ENCODE measurements around the gene CXCL13. TPM values are rescaled to one million over a fixed set of nuclear protein-coding genes. Genes with fewer than 3 reads are reported as not detected.

CXCL13 gene
- total RNA-seq, 1 donor from 2014 or later = not detected

GRCh38 chr4:77600521-77601451, 4.8 kb upstream of the CXCL13 start:
- no peaks in the 10 kb centered on the region for H3K36me3 Mint-ChIP-seq (ENCODE audit: unreplicated experiment)

GRCh38 chr4:77601614-77602187, 3.9 kb upstream of the CXCL13 start:
- peaks cover 1% of the 10 kb centered on the region for H3K9me3 Mint-ChIP-seq (ENCODE audit: unreplicated experiment)
- TF ChIP-seq CTCF (IDR thresholded peaks at IDR 0.05; ENCODE audit: partially characterized antibody, unreplicated experiment) = no peak
- H3K27ac Mint-ChIP-seq (ENCODE audit: unreplicated experiment) = no peak overlapping the region
- no peaks in the 10 kb centered on the region for H3K36me3 Mint-ChIP-seq (ENCODE audit: unreplicated experiment)
- DNase-seq = no peak
- H3K27me3 Mint-ChIP-seq (ENCODE audit: unreplicated experiment) = no peaks in the 10 kb centered on the region
- no peak overlapping the region for H3K4me3 Mint-ChIP-seq (ENCODE audit: unreplicated experiment)
- no peaks in the 10 kb centered on the region for H3K4me1 Mint-ChIP-seq (ENCODE audit: low read depth, unreplicated experiment)

More at GRCh38 chr4:77600521-77601451, 4.8 kb upstream of the CXCL13 start:
- no peak for DNase-seq
- Mint-ChIP-seq H3K4me1 (ENCODE audit: low read depth, unreplicated experiment) (no peaks in the 10 kb centered on the region), H3K9me3 (ENCODE audit: unreplicated experiment) (peaks cover 1% of the 10 kb centered on the region), H3K27ac (ENCODE audit: unreplicated experiment) (no peak overlapping the region), H3K27me3 (ENCODE audit: unreplicated experiment) (no peaks in the 10 kb centered on the region), H3K4me3 (ENCODE audit: unreplicated experiment) (no peak overlapping the region)
- TF ChIP-seq CTCF (IDR thresholded peaks at IDR 0.05; ENCODE audit: partially characterized antibody, unreplicated experiment) = peak; percentile 64

DNA sequence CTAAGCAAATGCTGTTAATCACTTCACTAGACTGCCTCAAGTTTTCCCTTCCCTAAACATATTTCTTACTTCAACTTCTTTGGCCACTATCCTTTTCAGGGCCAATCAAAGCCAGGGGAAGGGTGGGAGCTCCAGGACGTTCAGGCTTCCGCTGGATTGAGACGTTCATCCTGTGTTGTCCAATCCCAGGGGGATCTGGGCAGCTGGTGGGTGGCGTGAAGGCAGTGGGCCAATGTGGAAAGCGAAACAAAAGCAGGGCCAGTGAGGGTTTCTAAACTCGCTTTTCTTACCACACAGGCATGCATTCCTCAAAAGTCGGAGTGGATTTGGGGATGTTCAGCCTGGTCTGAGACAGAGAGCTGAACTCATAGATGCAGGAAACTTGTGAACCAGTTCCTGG, 7.6 kb downstream of the CXCL13 start:
- DNase-seq = no peak
- H3K4me3 Mint-ChIP-seq (ENCODE audit: unreplicated experiment) = no peak overlapping the region
- H3K27me3 Mint-ChIP-seq (ENCODE audit: unreplicated experiment) = peaks cover 3% of the 10 kb centered on the region
- no peaks in the 10 kb centered on the region for H3K36me3 Mint-ChIP-seq (ENCODE audit: unreplicated experiment)
- H3K27ac Mint-ChIP-seq (ENCODE audit: unreplicated experiment) = no peak overlapping the region
- TF ChIP-seq CTCF (IDR thresholded peaks at IDR 0.05; ENCODE audit: partially characterized antibody, unreplicated experiment) = no peak
- no peaks in the 10 kb centered on the region for H3K9me3 Mint-ChIP-seq (ENCODE audit: unreplicated experiment)
- no peaks in the 10 kb centered on the region for H3K4me1 Mint-ChIP-seq (ENCODE audit: low read depth, unreplicated experiment)

GRCh38 chr4:77615153-77615552, 9.5 kb downstream of the CXCL13 start:
- DNase-seq = no peak
- peaks cover 4% of the 10 kb centered on the region for H3K27me3 Mint-ChIP-seq (ENCODE audit: unreplicated experiment)
- H3K36me3 Mint-ChIP-seq (ENCODE audit: unreplicated experiment) = no peaks in the 10 kb centered on the region
- no peak overlapping the region for H3K4me3 Mint-ChIP-seq (ENCODE audit: unreplicated experiment)
- H3K9me3 Mint-ChIP-seq (ENCODE audit: unreplicated experiment) = no peaks in the 10 kb centered on the region
- no peak overlapping the region for H3K27ac Mint-ChIP-seq (ENCODE audit: unreplicated experiment)
- H3K4me1 Mint-ChIP-seq (ENCODE audit: low read depth, unreplicated experiment) = peaks cover 2% of the 10 kb centered on the region
- TF ChIP-seq CTCF (IDR thresholded peaks at IDR 0.05; ENCODE audit: partially characterized antibody, unreplicated experiment) = no peak

DNA sequence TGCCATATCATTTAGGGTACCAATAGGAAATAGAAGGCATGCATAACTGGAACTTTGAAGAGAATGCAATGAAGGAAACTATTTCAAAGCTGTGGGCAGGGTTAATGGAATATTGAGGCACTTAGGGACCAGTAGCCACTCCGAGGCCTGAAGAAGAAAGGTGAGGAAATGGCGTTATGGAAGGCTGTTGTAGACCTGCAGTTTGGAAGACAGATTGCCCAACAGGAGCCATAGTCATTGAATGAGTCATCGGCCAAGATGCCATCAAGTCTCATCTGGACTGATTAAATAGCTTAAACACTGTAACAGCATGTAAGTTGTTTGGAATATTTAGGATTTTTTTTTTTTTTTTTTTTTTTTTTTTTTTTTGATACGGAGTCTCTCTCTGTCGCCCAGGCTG, 11.6 kb downstream of the CXCL13 start:
- peaks cover 4% of the 10 kb centered on the region for H3K27me3 Mint-ChIP-seq (ENCODE audit: unreplicated experiment)
- no peaks in the 10 kb centered on the region for H3K36me3 Mint-ChIP-seq (ENCODE audit: unreplicated experiment)
- no peak for TF ChIP-seq CTCF (IDR thresholded peaks at IDR 0.05; ENCODE audit: partially characterized antibody, unreplicated experiment)

More for the DNA sequence above, 11.6 kb downstream of the CXCL13 start:
- DNase-seq = no peak
- H3K27ac Mint-ChIP-seq (ENCODE audit: unreplicated experiment) = no peak overlapping the region
- H3K4me3 Mint-ChIP-seq (ENCODE audit: unreplicated experiment) = no peak overlapping the region
- peaks cover 2% of the 10 kb centered on the region for H3K4me1 Mint-ChIP-seq (ENCODE audit: low read depth, unreplicated experiment)
- no peaks in the 10 kb centered on the region for H3K9me3 Mint-ChIP-seq (ENCODE audit: unreplicated experiment)
